ENCODE results near the gene ROR1.
"Not testable (repeated sequence)": the region's sequence is repeated elsewhere in the genome, so short reads cannot be mapped to it uniquely, and the experiment has no call there.

ROR1 gene

GRCh38 chr1:63759778-63760177 lies 14.0 kb upstream of the ROR1 start:
- no peak for DNase-seq

- no peak for DNase-seq
Observed at GRCh38 chr1:63770381-63770780, 3.4 kb upstream of the ROR1 start.

GRCh38 chr1:63772201-63772600 lies 1.6 kb upstream of the ROR1 start:
- no peak for DNase-seq

GRCh38 chr1:63772876-63773275 lies 941 bp upstream of the ROR1 start:
- no peak for DNase-seq

GRCh38 chr1:63773496-63773814 lies 362 bp upstream of the ROR1 start:
- no peak for DNase-seq

GRCh38 chr1:63774617-63775417 lies 1.0 kb downstream of the ROR1 start:
- peak; percentile 18 for DNase-seq

GRCh38 chr1:63775418-63776127 lies 1.8 kb downstream of the ROR1 start:
- no peak for DNase-seq

GRCh38 chr1:63777286-63777685 lies 3.5 kb downstream of the ROR1 start:
- no peak for DNase-seq

GRCh38 chr1:63777965-63778880 lies 4.4 kb downstream of the ROR1 start:
- DNase-seq, result no peak

- DNase-seq, result no peak
Observed at GRCh38 chr1:63779338-63780211, 5.8 kb downstream of the ROR1 start.

- DNase-seq, result no peak
Observed at GRCh38 chr1:63780565-63780964, 6.7 kb downstream of the ROR1 start.

GRCh38 chr1:63782982-63783381 lies 9.2 kb downstream of the ROR1 start:
- no peak for DNase-seq

- no peak for DNase-seq
Observed at GRCh38 chr1:63784083-63784482, 10.3 kb downstream of the ROR1 start.

- no peak for DNase-seq
Observed at GRCh38 chr1:63784489-63785390, 10.9 kb downstream of the ROR1 start.

GRCh38 chr1:63787270-63787669 lies 13.5 kb downstream of the ROR1 start:
- not testable (repeated sequence) for DNase-seq

- no peak for DNase-seq
Observed at GRCh38 chr1:63787875-63788274, 14.1 kb downstream of the ROR1 start.

GRCh38 chr1:63789856-63790605 lies 16.2 kb downstream of the ROR1 start:
- DNase-seq, result no peak

- DNase-seq, result no peak
Observed at GRCh38 chr1:63790989-63791388, 17.2 kb downstream of the ROR1 start.

GRCh38 chr1:63792152-63792551 lies 18.3 kb downstream of the ROR1 start:
- no peak for DNase-seq

- no peak for DNase-seq
Observed at GRCh38 chr1:63793741-63794240, 20.0 kb downstream of the ROR1 start.

All from amniotic stem cell (primary cell).